ENCODE results near the gene TTPAL.

DNA sequence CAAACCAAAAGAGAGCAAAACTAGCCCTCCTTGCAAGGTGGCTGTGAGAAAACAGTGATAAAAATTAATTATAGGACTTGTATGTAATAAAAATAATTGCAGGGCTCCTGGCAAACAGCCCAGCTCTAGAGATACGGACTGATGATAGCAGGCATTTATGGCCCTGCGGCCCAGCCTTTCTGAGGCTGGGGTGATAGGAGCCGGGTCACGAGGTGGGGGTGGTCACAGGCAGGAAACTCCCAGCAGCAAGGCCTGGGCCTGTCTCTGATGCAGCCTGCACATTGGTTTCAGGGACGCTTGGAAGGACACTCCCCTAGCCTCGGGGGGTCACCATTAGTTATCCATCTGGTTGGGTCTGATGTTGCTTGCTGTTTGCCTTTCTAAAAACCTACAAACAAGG is 18.7 kb upstream of the TTPAL start:
- TF ChIP-seq POLR2A (IDR thresholded peaks at IDR 0.05) (no peak), POLR2AphosphoS5 (IDR thresholded peaks at IDR 0.05) (no peak)
- TF ChIP-seq, protein P1, sequence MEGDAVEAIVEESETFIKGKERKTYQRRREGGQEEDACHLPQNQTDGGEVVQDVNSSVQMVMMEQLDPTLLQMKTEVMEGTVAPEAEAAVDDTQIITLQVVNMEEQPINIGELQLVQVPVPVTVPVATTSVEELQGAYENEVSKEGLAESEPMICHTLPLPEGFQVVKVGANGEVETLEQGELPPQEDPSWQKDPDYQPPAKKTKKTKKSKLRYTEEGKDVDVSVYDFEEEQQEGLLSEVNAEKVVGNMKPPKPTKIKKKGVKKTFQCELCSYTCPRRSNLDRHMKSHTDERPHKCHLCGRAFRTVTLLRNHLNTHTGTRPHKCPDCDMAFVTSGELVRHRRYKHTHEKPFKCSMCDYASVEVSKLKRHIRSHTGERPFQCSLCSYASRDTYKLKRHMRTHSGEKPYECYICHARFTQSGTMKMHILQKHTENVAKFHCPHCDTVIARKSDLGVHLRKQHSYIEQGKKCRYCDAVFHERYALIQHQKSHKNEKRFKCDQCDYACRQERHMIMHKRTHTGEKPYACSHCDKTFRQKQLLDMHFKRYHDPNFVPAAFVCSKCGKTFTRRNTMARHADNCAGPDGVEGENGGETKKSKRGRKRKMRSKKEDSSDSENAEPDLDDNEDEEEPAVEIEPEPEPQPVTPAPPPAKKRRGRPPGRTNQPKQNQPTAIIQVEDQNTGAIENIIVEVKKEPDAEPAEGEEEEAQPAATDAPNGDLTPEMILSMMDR (IDR thresholded peaks at IDR 0.05 in 8 of 11, conservative IDR thresholded peaks at IDR 0.05 in 3 of 11) = no peak

All from spleen (tissue), 7 donors.